NT2/D1 (cell line): ENCODE data around the gene TANC1.

Experiments
- SUZ12 ChIP-seq: IDR thresholded peaks from 2 replicates; pipeline ENCODE4 v1.6.1; 2011; ENCODE audit not compliant: insufficient read length, insufficient read depth; ENCODE audit errors: extremely low read depth
- YY1 ChIP-seq: IDR thresholded peaks from 2 replicates; pipeline ENCODE4 v1.6.1; 2011; ENCODE audit not compliant: insufficient read length, insufficient read depth
- ZNF274 ChIP-seq: IDR thresholded peaks from 2 replicates; pipeline ENCODE4 v1.6.1; 2011; ENCODE audit warnings: mild to moderate bottlenecking, low read depth, low read length

DNA sequence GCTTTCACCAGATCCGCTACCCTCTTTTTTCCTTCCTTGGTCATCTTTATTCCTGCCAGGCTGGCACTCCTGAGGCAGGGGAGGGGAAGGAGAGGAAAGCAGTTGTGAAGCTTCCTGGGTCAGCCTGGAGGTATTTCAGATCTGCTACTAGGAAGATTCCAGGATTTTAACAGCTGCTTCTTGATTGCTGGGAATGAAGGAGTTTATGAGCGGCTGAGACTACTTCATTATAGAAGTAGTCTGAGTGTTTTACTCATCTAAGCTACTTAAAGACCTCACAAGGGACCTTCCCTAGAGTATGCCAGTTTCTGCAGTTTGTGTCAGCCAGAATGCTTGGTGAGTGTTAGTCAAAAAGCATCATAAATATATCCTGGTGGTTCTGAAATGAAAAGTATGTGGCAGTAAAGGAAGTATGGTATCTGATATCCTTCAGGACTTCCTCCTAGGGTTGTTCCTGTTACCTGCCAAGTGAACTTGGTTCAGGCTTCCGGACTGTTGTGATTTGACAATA is 1.9 kb downstream of the TANC1 start:
- TF ChIP-seq ZNF274, result no peak
- no peak for TF ChIP-seq YY1
- TF ChIP-seq SUZ12, result no peak
